GM19239 (cell line): Measurements from ENCODE around the gene SLC46A2.

Experiments
- DNase-seq: peaks from one replicate; pipeline ENCODE4 v3.0.0; 2011; ENCODE audit warnings: low spot score; ENCODE audit not compliant: insufficient read length
- FAIRE-seq: peaks from 2 replicates; lab custom pipeline; 2011; peaks lifted over from hg19 to GRCh38; lab: Jason Lieb, UNC

SLC46A2 gene

DNA sequence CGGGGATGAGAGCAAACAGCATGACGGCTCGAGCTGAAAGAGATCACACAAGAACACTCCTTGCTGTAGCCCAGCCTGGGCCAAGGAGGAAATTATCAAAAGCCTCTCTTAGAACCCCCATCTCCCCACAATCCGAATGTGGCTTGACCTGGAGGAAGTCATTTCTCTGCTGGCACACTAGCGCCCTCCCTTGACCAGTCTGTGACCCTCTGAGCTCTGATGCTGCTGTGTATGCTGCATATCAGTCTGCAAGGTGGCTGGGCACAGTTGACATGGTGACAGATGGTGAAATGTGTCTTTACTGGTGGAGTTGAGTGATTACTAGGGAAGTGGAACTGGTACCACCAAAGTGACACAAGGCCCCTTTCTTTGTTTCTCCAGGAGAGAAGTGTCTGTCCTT lies 3.3 kb downstream of the SLC46A2 start:
- FAIRE-seq: no peak
- DNase-seq: no peak

DNA sequence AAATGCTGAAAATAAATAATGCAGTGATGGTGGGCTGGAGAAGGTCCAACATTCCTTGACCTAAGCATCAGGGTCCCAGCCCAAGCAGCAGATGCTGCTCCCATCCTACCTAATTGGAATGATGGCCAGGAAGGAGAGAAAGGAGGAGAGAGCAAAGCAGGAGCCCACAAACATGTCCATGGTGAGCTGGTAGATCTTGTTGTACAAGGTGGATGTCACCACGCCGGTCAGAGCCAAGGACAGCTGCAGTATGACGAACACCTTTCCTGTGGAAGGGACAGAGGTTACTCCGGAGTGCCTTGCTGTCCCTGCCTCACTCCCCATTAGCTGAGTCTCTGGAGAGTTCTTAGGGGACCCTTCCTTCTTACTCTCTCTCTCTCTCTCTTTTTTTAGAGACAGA lies 4.3 kb downstream of the SLC46A2 start:
- no peak for FAIRE-seq
- DNase-seq: no peak

DNA sequence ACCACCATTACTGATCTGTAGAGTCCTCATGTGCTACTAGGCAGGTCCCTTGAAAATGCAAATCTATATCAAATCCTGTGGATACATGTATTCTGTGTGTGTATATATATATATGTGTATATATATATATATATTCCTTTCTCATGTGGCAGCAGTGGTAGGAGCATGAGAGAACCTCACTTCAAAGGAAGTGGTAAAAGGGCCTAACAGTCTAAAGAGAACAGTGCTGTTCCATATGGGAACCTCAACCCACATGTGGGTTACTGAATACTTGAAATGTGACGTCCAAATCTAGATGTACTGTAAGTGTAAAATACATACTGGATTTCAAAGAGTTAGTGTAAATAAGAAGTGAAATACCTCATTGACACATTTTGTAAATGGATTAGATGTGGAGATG lies 5.4 kb downstream of the SLC46A2 start:
- DNase-seq (no peak), FAIRE-seq (no peak)

DNA sequence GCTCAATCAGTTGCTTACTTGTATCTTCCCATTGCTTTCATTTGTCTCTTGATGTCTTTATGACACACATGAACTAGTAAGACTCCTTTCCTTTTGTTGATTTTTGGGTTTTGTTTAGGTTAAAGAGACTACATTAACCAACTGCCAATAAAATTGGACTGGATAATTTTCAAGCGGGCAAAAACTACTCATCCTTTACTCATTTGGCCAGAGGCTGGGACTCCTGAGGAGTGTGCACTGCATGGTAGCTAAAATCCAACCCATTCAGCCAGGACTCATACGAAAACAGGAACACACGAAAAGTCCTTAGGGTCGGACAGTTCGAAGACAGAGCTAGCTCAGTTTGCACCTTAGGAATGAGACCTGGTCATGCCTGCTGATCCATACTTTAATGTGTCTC lies 6.0 kb downstream of the SLC46A2 start:
- DNase-seq (no peak), FAIRE-seq (no peak)

DNA sequence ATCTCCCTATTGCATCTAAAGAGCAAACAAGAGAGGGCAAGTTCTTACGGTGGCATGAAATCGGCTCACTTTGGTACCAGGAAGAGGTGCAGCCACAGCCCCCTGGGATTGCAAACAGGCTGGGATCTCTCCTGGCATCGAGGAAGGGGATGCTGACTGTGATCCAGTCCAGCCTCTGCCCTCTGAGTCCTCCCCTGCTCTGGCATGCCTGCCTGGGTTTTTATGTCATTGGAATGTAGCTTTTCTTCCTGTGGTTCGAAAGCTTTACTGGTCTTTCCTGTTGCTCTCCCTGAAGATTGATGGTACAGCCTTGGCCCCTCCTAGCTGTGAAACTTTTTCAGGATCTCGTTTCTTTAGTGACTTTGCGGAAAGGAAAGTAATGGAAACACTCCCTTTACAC lies 6.6 kb downstream of the SLC46A2 start:
- DNase-seq (no peak), FAIRE-seq (no peak)

DNA sequence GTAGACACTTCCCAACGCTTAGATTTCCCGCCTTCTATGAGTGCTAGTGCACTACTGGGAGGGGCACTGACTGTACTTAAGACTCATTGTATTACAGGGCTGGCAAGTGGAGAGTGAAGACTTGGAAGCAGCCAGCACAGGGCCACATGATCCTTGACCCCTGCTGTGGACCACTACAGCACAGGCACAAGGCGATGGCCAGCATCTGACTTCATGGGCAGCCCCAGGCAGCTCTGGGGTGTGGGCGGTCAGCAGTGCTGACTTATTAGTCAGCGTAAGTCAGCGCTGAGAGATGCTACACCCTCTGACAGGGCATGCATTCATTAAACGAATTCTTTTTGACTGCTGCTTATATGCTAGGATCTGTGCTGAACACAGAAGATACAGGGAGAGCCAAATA lies 9.3 kb downstream of the SLC46A2 start:
- DNase-seq (no peak), FAIRE-seq (no peak)

DNA sequence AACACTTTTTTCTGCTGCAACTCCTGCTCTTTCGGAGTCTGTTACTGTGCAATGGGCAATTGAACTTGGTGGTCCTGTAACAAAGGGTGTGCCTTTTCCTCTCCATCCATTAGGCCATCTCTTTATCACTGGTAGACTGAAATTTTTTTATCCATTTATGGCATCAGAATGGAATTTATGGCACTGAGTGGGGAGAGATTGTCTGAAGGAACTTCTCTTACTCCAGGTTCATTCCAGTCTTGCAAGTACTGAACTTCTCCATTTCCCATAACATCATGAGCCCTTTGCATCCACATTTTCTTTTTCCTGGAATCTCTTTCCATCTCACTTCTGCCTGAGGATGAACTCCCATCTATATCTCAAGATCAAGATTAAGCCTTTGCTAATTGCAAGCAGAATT lies 10.0 kb downstream of the SLC46A2 start:
- DNase-seq (no peak), FAIRE-seq (no peak)

DNA sequence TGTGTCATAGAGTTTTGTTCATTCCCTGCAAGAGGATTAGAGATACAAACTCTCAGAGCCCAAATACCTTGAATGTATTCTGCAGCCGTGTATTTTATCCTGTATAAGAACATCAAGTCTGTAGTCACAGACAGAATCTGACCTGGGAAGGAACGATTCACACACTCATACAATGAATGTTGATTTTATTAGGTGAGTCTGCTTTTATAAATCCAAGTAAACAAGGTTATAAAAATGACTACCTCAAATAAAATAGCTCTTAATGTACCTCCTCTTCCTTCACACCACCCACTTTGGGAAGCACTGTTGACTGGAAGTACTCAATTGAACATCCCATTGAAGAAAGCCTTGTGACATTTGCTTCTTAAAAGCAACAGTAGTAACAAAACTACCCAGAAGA lies 11.9 kb downstream of the SLC46A2 start:
- DNase-seq: no peak
- FAIRE-seq: no peak

DNA sequence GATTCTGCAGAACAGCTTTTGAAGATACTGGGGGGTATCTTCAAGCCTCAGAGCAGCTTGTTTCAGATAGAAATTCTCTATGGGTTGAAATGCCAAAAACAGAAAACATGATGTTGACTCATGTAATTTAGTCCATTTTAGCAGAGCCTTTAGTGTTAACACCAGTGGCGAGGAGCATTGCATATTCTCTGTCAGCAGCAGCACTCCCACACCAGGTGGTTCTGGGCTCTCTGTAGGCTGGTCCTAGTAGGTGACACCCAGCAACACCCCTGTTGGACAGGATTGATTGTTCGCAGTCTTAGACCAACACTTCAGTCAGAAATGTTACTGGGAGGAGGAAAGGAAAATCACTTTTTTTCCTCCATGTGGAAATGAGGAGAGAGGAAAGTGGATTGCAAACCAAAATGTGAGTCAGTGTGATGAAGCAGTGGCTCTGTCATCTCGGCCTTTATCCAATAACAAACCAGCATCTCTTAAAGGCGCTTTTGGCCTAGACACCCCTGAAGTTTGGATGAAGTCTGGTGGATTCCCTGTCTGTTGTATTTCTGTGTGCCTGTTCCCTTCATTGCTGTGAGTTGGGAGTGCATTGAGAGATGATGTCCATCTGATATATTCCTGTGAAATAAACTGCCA lies 16.8 kb downstream of the SLC46A2 start:
- FAIRE-seq: no peak
- DNase-seq: no peak

DNA sequence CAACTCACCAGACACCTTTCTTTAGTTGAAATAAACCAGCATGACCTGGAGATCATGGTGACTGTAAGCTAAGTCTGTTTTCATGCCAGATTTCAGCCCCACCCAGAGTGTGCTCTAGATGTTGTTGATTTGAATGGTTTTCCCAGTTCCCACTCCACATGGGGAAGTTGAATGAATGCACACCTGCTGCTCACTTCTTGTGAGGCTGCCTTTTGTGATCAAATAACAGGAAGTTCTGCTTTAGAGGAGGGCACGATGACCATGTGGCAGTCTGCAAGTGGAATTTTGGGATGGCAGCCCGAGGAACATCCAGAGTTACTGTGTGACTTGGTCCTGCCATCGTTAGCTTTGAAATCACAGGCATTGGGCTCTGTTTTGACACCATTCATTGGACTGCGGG lies 18.7 kb downstream of the SLC46A2 start:
- no peak for DNase-seq
- no peak for FAIRE-seq

DNA sequence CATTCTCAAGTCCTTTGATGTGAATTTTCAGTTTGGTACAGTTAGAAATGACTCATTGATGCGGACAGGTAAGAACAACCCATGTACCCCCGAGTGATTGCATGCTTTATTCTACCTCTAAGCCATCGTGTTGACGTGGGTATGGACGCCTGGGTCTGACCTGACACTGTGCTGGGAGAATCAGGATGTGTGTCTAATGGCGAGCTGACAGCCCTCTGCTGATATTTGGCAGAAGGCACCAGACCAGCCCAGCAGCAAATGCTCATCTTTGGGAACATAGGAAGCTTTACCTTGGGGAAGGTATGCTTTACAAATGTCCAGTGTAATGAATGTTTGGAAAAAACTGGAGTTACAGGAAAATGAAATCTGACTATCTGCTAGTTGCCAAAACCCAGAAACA lies 20.1 kb downstream of the SLC46A2 start:
- FAIRE-seq: no peak
- DNase-seq: no peak

DNA sequence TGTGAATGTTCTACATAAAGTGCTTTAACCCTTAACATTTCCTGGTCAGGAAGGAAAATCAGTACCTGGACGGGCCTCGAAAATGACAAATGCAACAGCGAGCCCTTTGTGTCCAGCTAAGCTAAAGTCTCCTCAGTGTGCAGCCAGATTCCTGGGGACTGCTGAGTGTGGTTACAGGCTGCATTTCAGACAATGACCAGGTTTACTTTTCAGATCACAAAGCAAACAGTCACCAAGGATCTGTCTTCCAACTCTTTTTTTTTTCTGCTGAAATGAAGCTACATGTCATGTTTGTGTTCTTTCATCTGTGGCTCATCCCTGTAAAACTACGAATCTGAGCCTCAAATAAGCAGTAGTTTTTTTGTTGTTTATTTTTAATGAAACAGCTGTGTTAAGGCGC lies 20.8 kb downstream of the SLC46A2 start:
- FAIRE-seq (no peak), DNase-seq (no peak)

DNA sequence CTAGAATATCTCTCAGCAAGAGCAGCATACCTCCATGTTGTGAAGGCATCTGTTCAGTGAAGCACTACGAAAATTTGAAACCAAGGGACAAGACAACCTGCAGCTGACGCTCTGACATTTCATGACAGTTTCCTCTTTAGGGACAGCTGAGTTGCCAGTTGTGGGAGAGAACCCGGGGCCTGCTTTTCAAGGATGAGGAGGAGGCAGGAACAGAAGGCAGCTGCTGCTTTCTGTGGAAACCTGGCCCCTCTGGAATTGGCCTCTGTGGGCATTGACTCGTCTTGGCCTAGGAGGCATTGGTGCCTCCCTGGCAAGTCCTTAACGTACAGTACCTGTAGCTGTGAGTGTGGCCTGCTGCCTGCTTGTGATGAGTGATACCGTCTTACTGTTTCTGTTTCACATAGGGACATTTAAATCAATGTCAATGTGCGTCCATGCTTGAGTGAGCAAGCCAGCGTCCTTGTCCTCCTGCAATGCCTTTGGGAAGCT lies 21.6 kb downstream of the SLC46A2 start:
- no peak for DNase-seq
- FAIRE-seq: no peak

DNA sequence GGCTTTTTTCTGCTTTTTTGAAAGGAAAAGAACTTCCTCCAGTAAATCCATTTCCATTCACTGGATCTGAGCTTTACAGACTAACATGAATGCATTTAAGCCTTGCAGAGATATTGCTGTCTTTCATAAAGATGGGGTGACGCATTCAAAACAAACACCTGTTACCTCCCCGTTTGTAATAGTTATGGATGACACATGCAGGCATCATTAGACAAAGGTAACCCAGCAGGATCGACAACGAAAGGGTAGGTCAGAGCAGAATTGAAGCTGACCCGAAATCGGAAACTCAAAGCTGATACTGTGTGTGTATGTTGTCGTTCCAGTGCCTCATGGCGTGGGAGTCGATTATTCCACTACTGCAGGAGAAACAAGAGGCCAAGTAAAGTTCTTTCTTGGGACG lies 22.2 kb downstream of the SLC46A2 start:
- FAIRE-seq: no peak
- DNase-seq: no peak

DNA sequence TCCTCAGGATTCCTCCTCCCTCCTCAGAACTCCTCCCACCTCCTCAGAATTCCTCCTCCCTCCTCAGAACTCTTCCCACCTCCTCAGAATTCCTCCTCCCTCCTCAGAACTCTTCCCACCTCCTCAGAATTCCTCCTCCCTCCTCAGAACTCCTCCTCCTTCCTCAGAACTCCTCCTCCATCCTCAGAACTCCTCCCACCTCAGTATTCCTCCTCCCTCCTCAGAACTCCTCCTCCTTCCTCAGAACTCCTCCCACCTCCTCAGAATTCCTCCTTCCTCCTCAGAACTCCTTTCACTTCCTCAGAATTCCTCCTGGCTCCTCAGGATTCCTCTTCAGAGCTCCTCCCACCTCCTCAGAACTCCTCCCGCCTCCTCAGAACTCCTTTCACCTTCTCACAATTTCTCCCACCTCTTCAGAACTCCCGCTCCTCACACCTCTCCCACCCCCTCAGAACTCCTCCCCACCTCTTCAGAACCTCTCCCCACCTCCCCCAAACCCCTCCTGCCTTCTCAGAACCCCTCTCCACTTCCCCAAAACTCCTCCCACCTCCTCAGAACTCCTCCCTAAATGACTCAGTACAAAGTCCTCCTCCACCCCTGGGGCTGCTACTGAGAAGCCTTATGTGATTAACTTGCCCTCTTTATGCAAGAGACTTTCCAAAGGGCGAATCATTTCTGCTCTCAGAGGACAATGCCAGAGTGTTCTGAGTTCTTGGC lies 23.2 kb downstream of the SLC46A2 start:
- no peak for FAIRE-seq

DNA sequence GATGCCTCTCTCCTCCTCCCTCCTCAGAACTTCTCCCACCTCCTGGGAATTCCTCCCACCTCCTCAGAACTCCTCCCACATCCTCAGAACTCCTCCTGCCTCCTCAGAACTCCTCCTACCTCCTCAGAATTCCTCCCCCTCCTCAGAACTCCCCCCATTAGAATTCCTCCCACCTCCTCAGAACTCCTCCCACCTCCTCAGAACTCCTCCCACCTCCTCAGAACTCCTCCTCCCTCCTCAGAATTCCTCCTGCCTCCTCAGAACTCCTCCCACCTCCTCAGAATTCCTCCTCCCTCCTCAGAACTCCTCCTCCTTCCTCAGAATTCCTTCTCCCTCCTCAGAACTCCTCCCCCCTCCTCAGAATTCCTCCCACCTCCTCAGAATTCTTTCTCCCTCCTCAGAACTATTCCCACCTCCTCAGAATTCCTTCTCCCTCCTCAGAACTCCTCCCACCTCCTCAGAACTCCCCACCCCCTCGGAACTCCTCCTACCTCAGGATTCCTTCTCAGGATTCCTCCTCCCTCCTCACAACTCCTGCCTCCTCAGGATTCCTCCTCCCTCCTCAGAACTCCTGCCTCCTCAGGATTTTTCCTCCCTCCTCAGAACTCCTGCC lies 23.9 kb downstream of the SLC46A2 start:
- no peak for FAIRE-seq
- DNase-seq: no peak

More for the DNA sequence above, 23.2 kb downstream of the SLC46A2 start:
- DNase-seq: no peak

DNA sequence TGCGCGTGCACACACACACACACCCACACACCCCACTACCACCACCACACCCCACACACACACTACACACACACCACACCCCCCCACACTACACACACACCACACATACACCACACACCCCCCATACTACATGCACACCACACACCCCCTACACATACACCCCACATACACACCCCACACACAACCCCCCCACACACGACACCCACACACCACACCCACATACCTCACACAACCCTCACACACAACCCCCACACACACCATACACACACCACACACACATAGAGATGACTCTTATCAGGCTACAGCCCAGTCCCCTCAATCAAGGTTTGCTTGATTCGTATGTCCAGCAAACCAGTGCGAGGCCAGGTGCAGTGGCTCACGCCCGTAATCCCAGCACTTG lies 25.7 kb downstream of the SLC46A2 start:
- no peak for FAIRE-seq
- DNase-seq: no peak

DNA sequence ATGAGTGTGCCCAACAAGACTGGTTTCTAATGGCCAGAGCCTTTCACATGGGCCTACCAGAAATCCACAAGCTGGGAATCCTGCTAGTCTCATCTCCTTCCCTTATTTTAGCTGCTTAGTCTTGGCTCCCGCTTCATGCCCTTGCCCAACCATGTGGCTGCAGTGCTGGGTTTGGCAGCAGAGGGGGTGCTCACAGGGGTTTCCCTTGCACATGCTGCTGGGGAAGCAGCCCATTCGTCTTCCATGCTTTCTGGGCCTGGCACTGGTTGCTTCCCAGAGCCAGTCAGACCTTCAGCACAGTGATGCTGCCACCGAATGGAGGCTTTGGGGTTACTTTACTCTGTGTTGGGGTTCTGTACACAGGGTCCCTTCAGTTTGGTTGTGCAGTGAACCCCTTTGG lies 26.3 kb downstream of the SLC46A2 start:
- FAIRE-seq (no peak), DNase-seq (no peak)

DNA sequence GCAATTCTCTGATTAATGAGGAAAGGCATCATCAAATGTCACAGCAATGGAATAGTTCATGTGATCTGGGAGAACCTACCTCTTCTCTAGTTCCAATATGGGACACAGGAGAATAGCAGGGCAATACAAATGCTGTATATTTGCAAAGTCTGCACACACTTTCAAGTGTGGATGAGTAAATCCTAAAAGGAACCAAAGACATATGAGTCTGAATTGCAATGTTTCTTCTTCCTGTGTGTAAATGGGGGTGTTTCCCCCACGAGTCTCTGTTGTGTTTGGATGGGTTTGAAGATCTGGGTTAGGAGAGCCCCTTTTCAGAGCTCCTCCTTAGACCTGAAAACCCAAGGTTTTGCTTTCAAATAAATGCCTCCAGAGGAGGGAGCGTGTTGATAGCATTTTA lies 26.9 kb downstream of the SLC46A2 start:
- DNase-seq: no peak
- FAIRE-seq: no peak

DNA sequence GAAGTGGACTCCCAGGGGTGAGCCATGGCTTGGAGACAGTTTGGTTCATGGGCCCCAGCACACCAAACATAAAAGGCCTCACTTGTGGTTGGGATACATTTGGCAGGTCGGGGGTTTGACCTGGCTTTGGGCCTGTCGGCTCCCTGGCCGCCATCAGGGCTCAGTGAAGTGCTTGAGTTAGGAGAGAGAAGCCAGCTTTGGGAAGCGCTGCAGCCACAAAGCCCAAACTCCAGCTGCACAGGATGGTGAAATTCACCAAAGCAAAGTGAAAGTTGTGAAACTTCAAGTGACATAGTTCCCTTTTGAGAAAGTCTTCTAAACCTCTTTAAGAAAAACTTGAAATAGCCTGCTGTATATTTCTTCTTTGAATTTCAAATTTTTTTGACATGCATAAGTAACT lies 27.5 kb downstream of the SLC46A2 start:
- FAIRE-seq: no peak
- no peak for DNase-seq

DNA sequence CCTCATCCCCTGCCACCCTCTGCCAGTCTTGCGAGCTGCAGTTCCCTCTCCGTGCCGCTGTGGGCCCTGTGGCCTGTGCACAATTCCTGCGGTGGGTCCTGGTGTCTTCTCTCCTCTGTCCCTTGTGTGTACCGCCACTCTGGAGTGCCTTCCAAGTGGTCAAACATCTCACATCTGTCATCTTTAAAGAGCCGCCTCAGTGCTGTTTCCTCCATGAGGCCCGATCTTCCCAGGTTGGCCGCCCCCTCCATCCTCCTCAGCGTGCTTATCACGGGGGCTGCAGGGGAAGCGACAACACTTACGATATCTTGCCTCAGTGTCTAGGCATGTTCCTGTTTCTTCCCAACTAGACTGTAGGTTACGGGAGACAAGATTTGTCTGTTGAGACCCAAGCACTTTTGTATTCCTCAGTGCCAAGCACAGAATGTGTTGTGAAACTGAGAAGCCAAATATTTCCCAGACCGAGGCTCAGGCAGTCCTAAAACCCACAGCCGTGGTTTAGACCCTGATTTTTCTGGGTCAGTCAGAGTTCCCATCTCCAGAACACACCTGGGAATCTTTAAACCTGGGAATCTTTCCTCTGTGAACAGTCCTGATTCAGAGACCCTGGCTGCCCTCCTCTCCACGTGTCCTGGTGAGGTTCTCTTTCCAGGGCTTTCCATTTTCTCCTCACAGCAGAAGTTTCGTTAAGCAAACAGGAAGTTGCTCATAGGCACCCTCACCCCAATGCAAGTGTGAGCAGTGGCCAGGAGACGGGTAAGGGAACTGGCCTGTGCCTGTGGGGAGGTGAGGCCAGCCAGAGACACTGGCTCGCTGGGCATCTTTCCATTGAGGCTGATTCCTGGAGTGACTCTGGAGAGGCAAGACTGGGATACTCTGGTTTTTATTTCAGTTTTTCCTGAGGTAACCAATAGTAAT lies 28.8 kb downstream of the SLC46A2 start:
- DNase-seq (no peak), FAIRE-seq (no peak)
